ENCODE results near the gene MOB3A.
A peak's percentile ranks its signal among the peaks of the same experiment; 100 is the strongest.

The MOB3A gene

DNA sequence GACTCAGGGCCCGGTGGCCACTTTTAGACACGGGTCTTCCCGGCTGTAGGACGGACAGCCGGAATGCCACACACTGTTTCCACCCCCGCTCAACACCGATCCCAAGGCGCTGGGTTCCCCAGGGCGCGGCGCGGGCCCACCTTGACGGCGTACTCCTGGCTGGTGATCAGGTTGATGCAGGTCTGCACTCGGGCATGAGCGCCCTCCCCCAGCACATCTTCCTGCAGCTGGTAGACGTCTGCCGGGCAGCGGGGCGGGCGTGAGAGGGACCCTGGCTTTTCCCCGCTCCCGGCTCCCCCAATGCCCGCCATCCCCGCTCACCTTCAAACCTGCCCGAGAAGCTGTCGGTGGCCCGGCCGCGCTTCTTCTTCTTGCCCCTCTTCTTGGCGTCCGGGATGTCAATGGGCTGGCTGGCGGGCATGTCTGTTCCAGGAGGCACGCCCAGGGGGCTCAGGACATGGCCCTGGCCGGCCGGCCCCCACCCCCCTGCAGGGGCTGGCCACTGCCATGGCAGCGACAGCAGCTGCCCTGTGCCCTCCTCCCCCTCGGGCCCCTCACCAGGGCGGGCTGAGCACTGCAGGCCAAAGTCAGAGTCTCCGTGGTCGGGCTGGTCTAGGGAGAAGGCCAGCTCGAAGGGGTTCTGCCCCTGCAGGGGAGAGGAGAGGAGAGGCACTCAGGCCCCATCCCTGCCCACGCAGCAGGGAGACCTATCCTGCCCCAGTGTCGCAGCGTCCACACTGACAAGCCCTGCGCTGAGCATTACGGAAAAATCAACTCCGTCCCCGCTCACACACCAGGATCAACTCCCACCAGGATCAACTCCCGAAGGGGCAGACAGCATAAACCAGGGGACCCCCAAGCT lies 49.8 kb downstream of the MOB3A start:
- H3K27ac ChIP-seq (ENCODE audit: low read length): no peak overlapping the region
- no peaks in the 10 kb centered on the region for H3K9me3 ChIP-seq (ENCODE audit: control insufficient read depth in 1 of 2, low read length in 2 of 2)
- H3K4me1 ChIP-seq (ENCODE audit: control insufficient read depth in 1 of 2, insufficient read depth in 2 of 2, low read length in 2 of 2): peaks cover 19 to 82% of the 10 kb centered on the region in 2 donors
- H3K36me3 ChIP-seq (ENCODE audit: control insufficient read depth in 1 of 2, insufficient read depth in 2 of 2, low read length in 2 of 2): peaks cover 3 to 41% of the 10 kb centered on the region in 2 donors
- no peak overlapping the region for H3K4me3 ChIP-seq (ENCODE audit: low read depth in 1 of 2, low read length in 2 of 2)
- H3K27me3 ChIP-seq (ENCODE audit: low read depth, low read length): no peaks in the 10 kb centered on the region

DNA sequence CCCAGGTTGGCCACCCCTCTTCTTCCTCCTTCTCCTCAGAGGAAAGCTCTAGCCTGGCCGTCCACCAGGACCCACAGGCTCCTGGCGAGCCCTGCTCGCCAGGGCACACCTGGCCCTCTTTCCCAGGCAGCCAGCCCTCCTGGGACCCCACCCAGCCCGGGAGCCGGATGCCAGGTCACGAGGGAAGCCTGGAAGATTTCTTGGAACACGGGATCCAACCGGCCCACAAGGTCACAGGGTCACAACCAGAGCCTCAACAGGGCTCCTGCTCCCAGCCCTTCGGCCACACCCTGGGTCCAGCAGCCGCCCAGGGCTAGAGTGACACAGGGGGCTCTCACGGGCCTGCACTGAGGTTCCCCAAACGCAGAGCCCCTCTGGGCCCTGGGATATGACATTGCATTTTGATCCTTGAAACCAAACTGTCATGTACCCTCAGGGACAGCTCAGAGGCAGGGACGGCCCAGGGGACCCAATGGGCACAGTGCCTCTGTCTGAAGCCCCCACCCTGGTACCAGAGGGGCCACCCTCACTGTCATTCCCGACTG lies 50.6 kb downstream of the MOB3A start:
- Histone ChIP-seq H3K36me3 (ENCODE audit: control insufficient read depth in 1 of 2, insufficient read depth in 2 of 2, low read length in 2 of 2) (peaks cover 8 to 48% of the 10 kb centered on the region in 2 donors), H3K27me3 (ENCODE audit: low read depth, low read length) (no peaks in the 10 kb centered on the region), H3K9me3 (ENCODE audit: control insufficient read depth in 1 of 2, low read length in 2 of 2) (no peaks in the 10 kb centered on the region), H3K4me3 (ENCODE audit: low read depth in 1 of 2, low read length in 2 of 2) (no peak overlapping the region), H3K27ac (ENCODE audit: low read length) (no peak overlapping the region), H3K4me1 (ENCODE audit: control insufficient read depth in 1 of 2, insufficient read depth in 2 of 2, low read length in 2 of 2) (peaks cover 23 to 89% of the 10 kb centered on the region in 2 donors)

GRCh38 chr19:2044709-2045500 lies 51.2 kb downstream of the MOB3A start:
- H3K27me3 ChIP-seq (ENCODE audit: low read depth, low read length): no peaks in the 10 kb centered on the region
- H3K9me3 ChIP-seq (ENCODE audit: control insufficient read depth in 1 of 2, low read length in 2 of 2): no peaks in the 10 kb centered on the region
- H3K4me1 ChIP-seq (ENCODE audit: control insufficient read depth in 1 of 2, insufficient read depth in 2 of 2, low read length in 2 of 2): peaks cover 23 to 94% of the 10 kb centered on the region in 2 donors
- H3K4me3 ChIP-seq (ENCODE audit: low read depth in 1 of 2, low read length in 2 of 2): no peak overlapping the region
- peaks cover 13 to 55% of the 10 kb centered on the region in 2 donors for H3K36me3 ChIP-seq (ENCODE audit: control insufficient read depth in 1 of 2, insufficient read depth in 2 of 2, low read length in 2 of 2)
- H3K27ac ChIP-seq (ENCODE audit: low read length): peak overlapping the region; percentile 31

GRCh38 chr19:2043961-2044708 lies 52.0 kb downstream of the MOB3A start:
- peaks cover 18 to 60% of the 10 kb centered on the region in 2 donors for H3K36me3 ChIP-seq (ENCODE audit: control insufficient read depth in 1 of 2, insufficient read depth in 2 of 2, low read length in 2 of 2)
- no peaks in the 10 kb centered on the region for H3K27me3 ChIP-seq (ENCODE audit: low read depth, low read length)
- H3K9me3 ChIP-seq (ENCODE audit: control insufficient read depth in 1 of 2, low read length in 2 of 2): no peaks in the 10 kb centered on the region
- no peak overlapping the region for H3K4me3 ChIP-seq (ENCODE audit: low read depth in 1 of 2, low read length in 2 of 2)
- H3K4me1 ChIP-seq (ENCODE audit: control insufficient read depth in 1 of 2, insufficient read depth in 2 of 2, low read length in 2 of 2): peaks cover 23 to 88% of the 10 kb centered on the region in 2 donors
- no peak overlapping the region for H3K27ac ChIP-seq (ENCODE audit: low read length)

- peaks cover 20 to 66% of the 10 kb centered on the region in 2 donors for H3K36me3 ChIP-seq (ENCODE audit: control insufficient read depth in 1 of 2, insufficient read depth in 2 of 2, low read length in 2 of 2)
- peaks cover 17 to 79% of the 10 kb centered on the region in 2 donors for H3K4me1 ChIP-seq (ENCODE audit: control insufficient read depth in 1 of 2, insufficient read depth in 2 of 2, low read length in 2 of 2)
- peak overlapping the region; percentile 85 for H3K27ac ChIP-seq (ENCODE audit: low read length)
- H3K9me3 ChIP-seq (ENCODE audit: control insufficient read depth in 1 of 2, low read length in 2 of 2): no peaks in the 10 kb centered on the region
- no peaks in the 10 kb centered on the region for H3K27me3 ChIP-seq (ENCODE audit: low read depth, low read length)
- H3K4me3 ChIP-seq (ENCODE audit: low read depth in 1 of 2, low read length in 2 of 2): peak overlapping the region in 1 of 2 donors; percentile 51
These were observed 52.9 kb downstream of the MOB3A start for GRCh38 chr19:2043251-2043641.

DNA sequence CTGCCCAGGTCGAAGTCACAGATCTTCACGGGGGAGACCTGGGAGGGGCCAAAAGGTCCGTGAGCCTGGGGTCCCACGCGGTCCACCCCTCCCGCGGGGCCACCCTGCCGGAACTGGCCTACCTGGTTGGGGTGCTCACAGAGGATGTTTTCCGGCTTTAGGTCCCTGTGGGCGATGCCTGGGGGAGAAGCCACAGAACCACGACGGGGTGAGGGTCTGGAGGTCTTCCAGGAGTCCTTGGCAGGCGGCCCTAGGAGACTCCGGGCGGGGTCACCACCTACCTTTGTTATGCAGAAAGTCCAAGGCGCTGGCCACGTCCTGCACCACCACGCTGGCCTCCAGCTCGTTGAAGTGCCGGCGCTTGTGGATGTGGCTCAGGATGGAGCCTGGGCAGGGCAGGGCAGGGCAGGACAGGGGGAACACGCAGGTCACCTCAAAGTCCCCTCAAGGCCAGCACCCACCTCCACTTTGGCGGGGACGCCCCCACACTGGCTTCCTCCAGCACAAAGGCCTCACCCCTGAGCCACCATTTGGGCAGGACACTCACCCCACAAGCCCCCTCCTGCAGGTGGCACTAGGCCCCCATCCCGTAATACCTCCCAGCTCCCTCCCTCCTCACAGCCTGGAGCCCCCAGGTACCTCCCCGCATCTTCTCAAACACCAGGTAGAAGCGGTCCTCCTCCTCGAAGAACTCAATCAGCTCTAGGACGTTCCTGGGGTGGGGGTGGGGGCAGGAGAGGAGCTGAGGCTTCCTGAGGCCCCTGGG lies 53.5 kb downstream of the MOB3A start:
- peaks cover 14 to 73% of the 10 kb centered on the region in 2 donors for H3K4me1 ChIP-seq (ENCODE audit: control insufficient read depth in 1 of 2, insufficient read depth in 2 of 2, low read length in 2 of 2)
- peak overlapping the region; percentile 85 for H3K27ac ChIP-seq (ENCODE audit: low read length)
- H3K4me3 ChIP-seq (ENCODE audit: low read depth in 1 of 2, low read length in 2 of 2): peak overlapping the region in 1 of 2 donors; percentile 51
- H3K9me3 ChIP-seq (ENCODE audit: control insufficient read depth in 1 of 2, low read length in 2 of 2): no peaks in the 10 kb centered on the region
- H3K36me3 ChIP-seq (ENCODE audit: control insufficient read depth in 1 of 2, insufficient read depth in 2 of 2, low read length in 2 of 2): peaks cover 20 to 68% of the 10 kb centered on the region in 2 donors
- no peaks in the 10 kb centered on the region for H3K27me3 ChIP-seq (ENCODE audit: low read depth, low read length)

- H3K36me3 ChIP-seq (ENCODE audit: control insufficient read depth in 1 of 2, insufficient read depth in 2 of 2, low read length in 2 of 2): peaks cover 20 to 68% of the 10 kb centered on the region in 2 donors
- peak overlapping the region; percentile 85 for H3K27ac ChIP-seq (ENCODE audit: low read length)
- peak overlapping the region; percentile 21 to 51 for H3K4me3 ChIP-seq (ENCODE audit: low read depth in 1 of 2, low read length in 2 of 2)
- peaks cover 8 to 65% of the 10 kb centered on the region in 2 donors for H3K4me1 ChIP-seq (ENCODE audit: control insufficient read depth in 1 of 2, insufficient read depth in 2 of 2, low read length in 2 of 2)
- H3K27me3 ChIP-seq (ENCODE audit: low read depth, low read length): no peaks in the 10 kb centered on the region
- no peaks in the 10 kb centered on the region for H3K9me3 ChIP-seq (ENCODE audit: control insufficient read depth in 1 of 2, low read length in 2 of 2)
These were observed 54.2 kb downstream of the MOB3A start for GRCh38 chr19:2041683-2042484.

DNA sequence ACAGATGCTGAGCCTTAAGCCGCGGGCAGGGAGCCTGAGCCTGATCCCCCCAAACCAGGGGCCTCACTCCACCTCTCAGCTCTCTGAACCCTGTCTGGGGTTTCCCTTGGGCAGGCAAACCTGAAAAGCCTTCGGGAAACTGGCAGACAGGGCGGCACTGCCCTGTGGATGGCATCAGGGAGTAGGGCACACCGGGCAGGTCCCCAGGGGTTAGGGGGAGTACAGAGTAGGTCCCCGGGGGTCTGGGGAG lies 54.8 kb downstream of the MOB3A start:
- Histone ChIP-seq H3K9me3 (ENCODE audit: control insufficient read depth in 1 of 2, low read length in 2 of 2) (no peaks in the 10 kb centered on the region), H3K36me3 (ENCODE audit: control insufficient read depth in 1 of 2, insufficient read depth in 2 of 2, low read length in 2 of 2) (peaks cover 20 to 65% of the 10 kb centered on the region in 2 donors), H3K4me1 (ENCODE audit: control insufficient read depth in 1 of 2, insufficient read depth in 2 of 2, low read length in 2 of 2) (peaks cover 8 to 60% of the 10 kb centered on the region in 2 donors), H3K27ac (ENCODE audit: low read length) (peak overlapping the region; percentile 80), H3K27me3 (ENCODE audit: low read depth, low read length) (no peaks in the 10 kb centered on the region), H3K4me3 (ENCODE audit: low read depth in 1 of 2, low read length in 2 of 2) (peak overlapping the region; percentile 21 to 50)

DNA sequence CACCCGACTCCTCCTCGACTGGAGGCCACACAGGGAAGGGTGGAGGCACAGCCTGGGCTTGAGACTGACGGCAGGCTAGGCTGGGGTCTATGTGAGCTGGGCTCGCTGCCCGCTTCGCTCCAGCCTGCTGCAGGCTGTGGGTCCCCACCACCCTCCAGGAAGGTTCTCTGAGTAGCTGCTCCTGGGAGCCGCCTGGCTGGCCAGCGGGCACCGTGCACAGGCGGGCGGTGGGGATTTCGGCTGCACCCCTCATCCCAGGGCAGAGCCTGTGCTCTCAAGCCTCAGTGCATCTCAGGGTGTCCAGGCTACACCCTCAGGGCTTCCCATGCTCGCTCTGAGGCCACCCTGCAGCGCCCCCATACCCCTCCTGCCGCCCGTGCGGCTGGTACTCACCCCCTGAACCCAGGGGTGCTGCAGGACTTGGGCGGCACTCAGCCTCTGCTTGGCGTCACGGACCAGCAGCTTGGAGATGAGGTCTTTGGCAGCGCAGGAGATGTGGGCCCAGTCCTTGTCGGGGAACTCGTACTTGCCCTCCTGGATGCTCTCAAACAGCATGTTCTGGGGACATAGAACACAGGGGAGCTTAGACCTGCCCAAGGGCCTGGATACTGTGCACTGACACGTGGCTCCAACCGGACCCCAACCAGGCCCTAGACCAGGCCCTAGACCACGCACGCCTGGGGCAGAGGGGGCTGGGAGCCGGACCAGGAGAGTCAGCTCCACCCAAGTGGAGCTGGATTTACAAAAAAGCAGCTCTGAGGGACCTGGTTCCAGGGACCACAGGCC lies 55.3 kb downstream of the MOB3A start:
- Histone ChIP-seq H3K27me3 (ENCODE audit: low read depth, low read length) (no peaks in the 10 kb centered on the region), H3K4me1 (ENCODE audit: control insufficient read depth in 1 of 2, insufficient read depth in 2 of 2, low read length in 2 of 2) (peaks cover 8 to 55% of the 10 kb centered on the region in 2 donors), H3K27ac (ENCODE audit: low read length) (peak overlapping the region; percentile 80), H3K9me3 (ENCODE audit: control insufficient read depth in 1 of 2, low read length in 2 of 2) (peaks cover 0 to 3% of the 10 kb centered on the region in 2 donors), H3K4me3 (ENCODE audit: low read depth in 1 of 2, low read length in 2 of 2) (peak overlapping the region; percentile 21 to 50), H3K36me3 (ENCODE audit: control insufficient read depth in 1 of 2, insufficient read depth in 2 of 2, low read length in 2 of 2) (peaks cover 20 to 59% of the 10 kb centered on the region in 2 donors)
